Myocyte (in vitro differentiated cells): ENCODE results near the gene THADA. TPM values are rescaled to one million over a fixed set of nuclear protein-coding genes. Genes with fewer than 3 reads are reported as not detected.
A peak's percentile ranks its signal among the peaks of the same experiment; 100 is the strongest.
"Not testable (repeated sequence)": the region's sequence is repeated elsewhere in the genome, so short reads cannot be mapped to it uniquely, and the experiment has no call there.

Experiments used
- DNase-seq: peaks from one replicate; pipeline ENCODE4 v3.0.0-alpha.2; 2012; ENCODE audit warnings: low read depth
- total RNA-seq: library from RNA; depleted of rRNA; stranded (reverse); fragments of >200 nt; gene quantifications from 2 replicates; pipeline ENCODE4 v1.2.3, GENCODE V29; 2014

Gene THADA
- total RNA-seq, 1 donor from 2014 or later: 16.9 TPM

DNA sequence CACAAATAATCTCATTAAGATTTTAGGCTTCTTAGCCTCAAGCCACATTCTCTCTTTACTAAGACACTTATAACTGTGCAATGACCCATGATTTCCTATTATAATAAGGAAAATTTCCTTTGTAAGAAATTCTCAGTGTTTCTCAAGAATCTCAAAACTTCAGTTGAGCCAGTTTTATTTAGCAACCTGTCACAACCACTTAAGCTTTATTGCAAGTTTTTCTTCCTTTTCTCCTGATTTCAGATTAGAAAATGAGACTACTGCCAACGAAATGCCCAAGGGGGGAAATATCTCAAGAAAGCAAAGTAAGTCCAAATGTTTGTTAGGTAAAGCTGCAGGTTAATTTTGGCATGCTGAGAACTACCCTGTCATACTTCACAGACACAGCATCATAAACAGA lies 178.5 kb downstream of the THADA start:
- DNase-seq: no peak

DNA sequence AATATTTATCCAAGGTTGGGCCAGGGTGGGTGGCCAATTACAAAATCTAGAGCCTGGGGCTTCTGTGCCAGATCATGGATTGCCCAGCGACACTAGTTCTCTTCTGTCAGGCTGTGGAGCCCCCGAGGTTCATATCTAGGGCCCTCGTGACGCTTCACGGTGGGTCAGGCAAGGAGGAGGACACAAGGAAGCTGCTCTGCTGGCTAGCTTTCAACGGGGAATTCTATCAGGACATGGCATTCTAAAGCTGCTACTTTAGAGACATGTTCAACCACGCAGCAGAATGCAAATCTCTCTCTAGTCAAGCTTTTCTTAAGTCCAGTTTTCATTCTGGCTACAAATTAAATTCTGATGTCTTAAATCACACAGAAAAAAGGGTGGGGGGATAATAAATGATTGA lies 180.2 kb downstream of the THADA start:
- DNase-seq: no peak

DNA sequence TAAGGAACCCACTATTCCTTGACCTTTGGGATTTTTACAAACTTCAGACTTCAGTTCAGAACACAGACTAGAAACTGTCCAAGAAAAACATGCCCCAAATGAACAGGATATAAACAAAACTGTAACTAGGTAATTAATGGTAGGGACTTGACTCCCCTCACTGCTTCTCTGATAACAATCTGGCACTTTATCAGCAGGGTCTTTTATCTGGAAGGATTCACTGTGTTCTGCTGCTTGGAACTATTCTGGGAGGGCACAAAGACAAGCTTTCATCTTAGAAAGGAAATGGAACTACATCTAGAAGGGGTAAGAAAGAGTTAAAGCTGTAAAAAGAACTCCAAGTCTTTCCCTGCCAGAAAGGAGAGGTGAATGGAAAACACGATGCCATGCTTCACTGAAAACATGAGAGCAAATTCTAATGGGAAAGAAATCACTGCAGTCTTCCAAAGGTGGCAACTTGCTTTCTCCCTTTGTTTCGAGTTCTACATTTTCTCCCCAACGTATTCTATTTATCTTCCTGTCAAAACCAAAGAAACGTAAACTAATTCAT lies 181.2 kb downstream of the THADA start:
- DNase-seq: no peak

DNA sequence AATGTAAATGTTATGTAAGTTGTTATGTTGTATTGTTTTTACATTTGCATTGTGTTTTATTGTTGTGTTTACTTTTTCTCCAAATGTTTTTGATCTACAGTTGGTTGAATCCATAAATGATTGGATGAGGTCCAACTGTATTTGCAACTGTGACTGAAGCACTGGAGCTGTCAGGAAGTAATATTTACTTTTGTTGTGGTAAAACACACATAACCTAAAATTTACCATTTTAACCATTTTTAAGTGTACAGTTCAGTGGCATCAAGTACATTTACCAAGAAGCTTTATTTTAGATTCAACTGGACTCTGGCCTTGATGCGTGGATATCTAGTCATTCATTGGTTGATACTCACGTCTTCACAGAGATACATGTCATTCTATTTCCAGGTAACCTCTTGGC lies 181.8 kb downstream of the THADA start:
- no peak for DNase-seq

DNA sequence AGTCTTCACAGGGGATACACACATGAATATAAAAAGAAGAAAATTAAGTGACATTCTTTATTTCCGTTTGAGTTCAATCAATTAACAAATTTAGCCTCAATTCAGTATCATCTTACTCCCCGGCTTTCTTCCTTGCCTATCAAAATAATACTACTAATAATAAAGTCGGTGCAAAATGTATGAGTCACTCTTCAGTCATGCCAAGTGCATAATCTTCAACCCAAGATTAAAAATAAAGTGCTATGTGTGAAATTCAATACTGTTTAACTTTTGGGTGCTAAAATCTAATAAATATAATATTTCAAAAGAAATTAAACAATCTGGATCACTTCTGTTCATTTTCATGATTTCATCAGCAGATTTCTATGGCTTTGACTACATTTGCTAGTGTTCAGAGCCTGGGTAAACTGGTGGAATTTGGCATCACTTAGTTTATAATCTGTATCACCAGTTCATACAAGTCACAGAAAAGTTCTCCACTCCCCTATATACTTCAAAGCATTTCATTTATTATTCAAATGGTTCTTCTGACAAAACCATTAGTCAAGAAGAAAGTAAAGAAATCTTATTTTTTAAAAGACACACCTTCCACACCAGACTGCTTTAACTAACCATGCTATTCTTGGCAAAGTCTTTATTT lies 183.6 kb downstream of the THADA start:
- peak; percentile 49 for DNase-seq

DNA sequence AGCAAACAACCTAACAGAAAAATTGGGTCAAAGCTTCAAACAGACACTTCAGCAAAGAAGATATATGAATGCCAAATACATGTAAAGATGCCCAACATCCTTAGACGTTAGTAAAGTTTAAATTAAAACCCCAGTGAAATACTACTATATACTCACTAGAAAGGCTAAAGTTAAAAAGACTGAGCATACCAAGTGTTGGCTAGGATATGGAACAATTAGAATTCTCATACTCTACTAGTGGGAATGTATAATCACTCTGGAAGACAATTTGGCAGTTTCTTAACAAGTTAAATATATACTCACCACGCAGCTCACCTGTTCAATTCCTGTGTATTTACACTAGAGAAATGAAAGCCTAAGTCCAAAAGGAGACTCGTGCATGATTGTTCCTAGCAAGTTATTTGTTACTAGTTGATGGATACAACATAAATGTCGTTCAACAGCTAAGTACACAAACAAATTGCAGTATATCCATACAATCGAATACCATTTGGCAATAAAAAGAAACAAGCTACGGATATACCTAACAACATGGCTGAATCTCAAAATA lies 185.7 kb downstream of the THADA start:
- no peak for DNase-seq

DNA sequence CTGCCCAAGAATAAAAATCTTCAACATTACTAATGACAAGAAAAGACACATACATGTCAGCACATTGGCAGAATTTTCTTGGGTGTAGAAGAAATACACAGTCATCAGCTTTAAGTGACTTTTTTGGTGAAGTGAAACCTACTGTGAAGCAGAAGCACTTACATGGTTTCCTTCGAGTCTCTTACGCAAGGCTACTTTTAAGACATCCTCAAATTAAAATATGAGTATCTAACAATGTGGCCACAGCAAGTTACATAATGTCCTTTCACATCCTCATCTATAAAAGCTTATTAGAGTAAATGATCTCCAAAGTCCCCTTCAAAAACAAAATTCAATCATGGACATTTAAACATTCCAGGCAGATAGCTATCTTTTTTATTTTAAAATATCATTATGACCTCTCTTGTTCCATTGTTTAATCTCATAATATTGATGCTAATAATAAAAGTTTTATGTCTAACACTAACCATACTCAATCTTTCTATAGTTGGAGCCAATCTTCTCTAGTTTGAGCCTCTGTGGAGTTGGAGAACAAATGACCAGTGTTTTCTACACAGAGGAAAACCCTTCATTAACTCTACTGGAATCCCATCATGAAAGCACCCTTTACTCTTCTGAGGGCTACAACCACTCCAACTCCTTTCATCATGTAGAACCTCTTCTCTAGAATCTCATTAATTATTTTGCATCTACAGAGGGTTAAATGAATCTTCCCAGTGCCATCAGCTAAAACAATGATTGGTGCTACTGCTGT lies 187.3 kb downstream of the THADA start:
- DNase-seq: no peak

DNA sequence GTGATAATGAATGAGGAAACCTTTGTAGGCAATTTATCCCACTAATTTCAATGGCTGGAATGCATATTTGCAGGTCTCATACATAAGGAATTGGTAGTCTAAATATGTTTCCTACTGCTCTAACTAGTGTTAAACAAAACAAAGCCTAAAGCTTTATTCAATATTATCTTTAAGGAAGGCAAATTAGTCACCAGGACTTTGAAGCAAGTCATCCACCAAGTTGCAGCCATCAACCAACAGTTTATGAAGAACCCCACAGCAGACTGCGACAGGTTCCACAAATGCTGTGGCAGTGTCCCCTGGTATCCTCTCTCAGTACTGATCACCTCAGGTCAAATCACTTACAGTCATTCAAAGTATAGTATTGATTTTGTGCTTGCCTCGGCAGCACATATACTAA lies 187.9 kb downstream of the THADA start:
- no peak for DNase-seq

DNA sequence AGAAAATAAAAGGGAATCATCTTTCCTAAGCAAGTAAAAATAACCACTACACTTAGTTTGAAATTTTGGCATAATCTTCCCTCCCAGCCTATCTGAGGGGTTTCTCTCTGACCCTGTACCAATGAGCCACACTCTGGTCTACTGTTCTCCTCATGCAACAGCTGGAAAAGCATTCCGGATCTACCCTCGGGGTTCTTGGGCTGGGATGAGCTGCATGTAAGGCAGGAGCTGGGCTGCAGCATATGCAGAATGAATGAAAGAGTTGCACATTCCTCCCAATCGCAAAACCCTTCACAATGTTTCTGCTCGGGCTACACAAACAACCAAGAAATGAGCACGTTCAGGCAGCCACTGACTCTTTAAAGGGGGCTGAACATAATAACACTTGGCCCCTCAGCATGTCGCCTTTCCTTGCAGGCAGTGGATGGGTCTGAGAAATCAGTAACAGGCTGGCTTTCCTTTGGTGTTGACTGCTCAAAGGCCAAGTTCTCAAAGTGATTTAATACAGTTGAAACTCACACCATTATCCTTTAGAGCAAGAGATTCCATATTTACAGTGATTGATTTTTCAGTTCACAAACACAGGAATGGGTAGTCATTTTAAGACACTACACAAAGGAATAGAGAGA lies 189.1 kb downstream of the THADA start:
- DNase-seq: peak; percentile 31

DNA sequence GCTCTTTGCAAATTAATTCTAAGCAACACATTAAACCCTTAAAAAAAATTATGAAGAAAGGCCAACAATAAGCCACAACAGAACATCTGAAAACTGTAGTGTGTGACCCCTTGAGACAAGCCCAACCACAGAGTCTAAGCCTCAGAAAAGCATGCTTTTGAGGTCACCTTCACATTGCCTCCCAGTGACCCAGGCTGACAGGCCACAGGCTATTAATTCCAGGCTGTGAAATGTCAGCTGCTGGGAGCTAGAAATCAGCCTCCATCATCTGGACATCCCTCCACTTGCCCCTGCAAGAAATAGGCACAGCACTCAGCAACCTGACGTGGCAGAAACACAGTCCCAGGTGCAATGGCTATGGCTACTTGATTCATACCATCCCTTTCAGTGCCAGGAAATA lies 190.0 kb downstream of the THADA start:
- peak; percentile 74 for DNase-seq

DNA sequence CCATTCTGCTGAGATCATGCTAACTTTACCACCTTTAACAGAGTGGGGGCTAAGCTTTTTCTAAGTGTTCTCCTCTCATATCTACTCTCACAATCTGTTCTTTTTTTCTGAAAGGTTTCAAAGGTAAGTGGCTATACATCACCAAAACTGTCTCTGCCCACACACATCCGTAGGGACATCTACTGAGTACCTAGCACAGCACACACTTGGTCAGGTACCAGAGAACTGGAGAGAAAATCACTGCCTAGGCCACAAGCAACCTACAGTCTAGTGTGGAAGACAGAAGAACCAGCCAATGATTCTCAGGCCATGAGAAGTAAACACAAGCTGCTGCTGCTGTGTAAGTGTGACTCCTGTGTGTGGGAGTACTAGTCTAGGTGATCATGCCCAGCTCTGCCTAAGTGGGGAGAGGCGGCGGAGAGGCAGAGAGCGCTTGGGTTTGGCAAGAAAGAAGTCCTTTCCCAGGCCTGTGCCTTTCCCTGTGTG lies 193.3 kb downstream of the THADA start:
- no peak for DNase-seq

DNA sequence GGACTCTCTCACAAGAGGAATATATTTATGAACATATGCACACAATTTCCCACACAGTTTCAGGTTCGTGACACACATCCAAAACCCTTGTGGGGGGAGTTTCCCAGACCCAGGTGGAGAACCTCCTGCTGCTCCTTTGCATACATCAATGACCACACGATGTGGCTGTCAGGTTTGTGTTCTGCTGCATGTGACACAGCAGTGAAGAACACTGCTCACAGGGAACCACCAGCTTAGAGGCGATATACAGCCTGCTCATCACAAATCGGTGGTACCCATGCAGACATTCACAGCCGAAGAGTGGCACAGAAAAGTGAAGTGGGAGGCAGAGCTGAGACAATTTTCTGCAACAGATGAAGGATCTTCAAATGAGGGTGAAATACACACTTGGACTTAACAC lies 193.8 kb downstream of the THADA start:
- DNase-seq: no peak

DNA sequence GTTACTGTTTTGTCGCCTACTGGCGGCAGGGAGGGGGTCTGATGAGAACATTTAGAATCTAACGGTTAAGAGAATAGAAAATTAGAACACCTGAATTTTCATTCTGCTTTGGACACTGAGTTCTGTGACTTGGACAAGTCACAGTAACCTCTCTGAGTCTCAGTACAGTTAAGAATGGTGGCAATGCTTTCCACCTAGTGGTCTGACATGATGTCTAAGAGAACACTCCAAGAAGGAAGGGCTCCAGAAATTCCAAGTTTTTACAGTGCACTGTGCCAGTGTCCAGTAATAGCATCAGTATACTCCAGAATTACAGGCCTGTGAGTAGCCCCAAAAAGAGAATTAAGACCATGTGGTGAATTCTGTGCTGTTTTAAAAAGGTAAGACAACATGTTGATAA lies 195.3 kb downstream of the THADA start:
- no peak for DNase-seq

DNA sequence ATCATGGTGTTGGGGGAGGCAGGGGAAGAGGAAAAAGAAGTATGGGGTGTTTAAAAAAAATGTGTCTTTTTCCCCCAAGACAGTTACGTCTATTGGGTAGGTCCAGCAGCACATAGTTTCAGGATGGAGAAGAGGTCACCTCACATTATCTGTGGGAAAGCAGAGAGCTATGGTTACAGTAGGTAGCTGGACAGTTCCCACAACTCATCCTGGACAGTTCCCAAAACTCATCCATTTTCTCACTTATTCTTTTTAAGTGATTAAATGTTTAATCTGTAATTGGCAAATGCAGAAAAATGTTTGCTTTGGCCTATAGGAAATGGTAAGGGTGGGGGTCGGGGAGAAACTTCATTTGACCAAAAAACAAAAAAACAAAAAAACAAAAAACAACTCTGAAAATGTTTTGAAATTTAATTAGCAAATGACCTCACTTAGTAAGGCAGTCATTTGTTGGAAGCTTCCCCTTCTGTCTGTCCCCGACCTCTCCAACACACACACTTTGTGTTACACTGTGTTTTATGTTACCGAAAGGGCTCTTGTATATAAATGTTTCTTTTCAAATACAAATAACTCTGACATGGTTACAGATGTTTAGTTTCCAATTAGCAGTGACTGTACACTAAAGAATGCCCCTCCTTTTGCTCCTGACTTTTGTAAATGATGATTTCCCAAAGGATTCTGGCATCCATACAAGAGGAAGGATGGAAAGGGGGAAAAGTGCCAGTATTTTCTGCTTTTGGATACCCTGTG lies 196.1 kb downstream of the THADA start:
- DNase-seq: peak; percentile 39

DNA sequence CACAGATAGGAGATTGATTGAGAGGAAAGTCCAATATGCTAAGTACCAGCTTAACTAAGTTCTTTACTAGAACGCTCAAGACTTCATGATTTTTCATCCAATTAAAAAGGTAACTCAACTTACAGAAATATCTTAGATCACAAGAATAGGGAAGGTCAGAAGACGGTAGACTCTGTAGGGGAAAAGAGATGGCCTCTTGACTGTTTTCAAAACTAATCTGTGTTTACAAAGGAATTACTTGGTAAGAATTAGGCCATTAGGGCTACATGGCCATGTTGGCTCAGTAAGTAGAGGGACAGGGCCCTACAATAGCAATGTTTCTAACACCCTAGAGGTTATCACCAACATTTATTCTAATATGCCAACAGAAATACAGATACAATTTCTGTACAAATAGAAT lies 196.7 kb downstream of the THADA start:
- DNase-seq: no peak

DNA sequence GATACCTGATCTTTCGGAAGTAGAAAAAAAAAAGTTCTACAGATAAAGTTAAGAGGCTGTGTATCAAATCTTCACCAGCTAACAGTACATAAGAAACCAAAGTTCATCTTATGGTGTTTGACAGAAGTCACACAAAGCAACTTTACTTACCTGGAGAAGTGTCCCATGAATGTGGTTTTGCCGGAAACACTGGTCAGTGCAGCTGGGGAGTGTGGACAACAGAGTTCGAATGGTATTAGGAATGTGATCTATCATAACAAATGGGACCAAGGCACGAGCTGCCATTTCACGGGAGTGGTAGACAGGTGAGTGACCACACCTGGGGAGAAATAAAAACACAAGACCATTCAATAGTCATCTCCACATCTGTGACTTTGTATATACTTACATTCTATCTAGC lies 198.0 kb downstream of the THADA start:
- DNase-seq: no peak

DNA sequence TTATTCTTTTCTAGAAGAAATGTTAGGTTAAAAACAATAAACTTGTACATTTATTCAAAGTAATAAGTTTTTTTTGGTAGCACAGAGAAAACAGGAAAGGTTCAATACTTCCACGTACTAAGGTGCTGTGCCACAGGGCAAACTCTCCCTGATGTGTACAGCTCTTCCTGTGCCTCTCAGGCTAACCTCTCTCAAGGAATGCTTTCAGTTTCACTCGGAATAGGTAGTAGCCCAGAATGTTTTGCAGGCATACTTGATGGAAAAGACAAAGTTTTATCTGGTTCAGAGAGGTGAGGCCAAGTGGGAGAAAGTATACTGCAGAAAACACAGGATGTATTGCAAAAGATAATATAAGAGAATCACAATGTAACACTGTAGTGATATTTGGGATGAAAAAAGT lies 198.4 kb downstream of the THADA start:
- no peak for DNase-seq

DNA sequence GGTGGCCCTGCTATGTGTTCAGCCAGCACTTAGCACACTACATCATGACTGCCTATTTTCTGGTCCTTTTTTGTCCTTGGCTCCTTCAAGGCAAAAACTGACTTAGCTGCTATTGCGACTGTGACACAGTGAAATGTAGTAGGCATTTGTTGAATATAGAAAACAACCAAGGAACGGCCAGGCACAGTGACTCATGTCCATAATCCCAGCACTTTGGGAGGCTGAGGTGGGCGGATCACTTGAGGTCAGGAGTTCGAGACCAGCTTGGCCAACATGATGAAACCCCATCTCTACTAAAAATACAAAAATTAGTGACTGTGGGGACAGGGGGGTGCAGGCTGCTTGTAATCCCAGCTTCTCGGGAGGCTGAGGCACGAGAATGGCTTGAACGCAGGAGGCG lies 199.5 kb downstream of the THADA start:
- DNase-seq: not testable (repeated sequence)

DNA sequence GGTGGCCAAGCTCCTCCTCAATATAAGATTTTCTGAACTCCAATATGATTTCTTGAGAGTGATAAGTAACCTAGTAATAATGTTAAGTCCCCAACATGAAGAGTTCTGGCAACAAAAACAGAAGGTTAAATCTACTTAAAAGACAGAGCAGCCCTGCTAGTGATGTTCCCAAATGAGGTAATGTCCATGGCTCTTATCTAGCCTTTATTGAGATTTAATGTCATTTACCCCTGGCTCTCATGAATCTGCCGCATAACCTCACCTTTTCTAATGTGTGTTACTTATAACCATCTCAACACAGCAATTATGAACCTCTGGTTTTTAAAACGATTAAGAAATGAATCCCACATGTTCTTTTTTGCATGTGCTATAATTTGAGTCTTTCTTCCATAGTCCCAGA lies 201.9 kb downstream of the THADA start:
- no peak for DNase-seq

DNA sequence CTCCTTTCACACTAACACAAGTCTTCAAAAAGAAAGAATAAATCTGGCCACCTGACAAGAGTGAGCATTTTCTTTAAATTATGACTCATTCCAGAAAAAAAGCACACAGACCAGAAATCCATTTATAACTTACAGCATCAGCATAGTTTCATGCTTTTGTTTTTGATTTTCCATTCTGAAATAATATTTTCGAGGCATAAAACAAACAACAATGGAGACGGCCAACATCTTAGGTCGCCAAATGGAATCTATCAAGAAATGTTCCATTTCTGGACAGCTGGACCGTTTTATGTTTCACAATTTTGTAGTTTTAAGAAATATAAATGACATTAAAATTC lies 204.0 kb downstream of the THADA start:
- peak; percentile 32 for DNase-seq

DNA sequence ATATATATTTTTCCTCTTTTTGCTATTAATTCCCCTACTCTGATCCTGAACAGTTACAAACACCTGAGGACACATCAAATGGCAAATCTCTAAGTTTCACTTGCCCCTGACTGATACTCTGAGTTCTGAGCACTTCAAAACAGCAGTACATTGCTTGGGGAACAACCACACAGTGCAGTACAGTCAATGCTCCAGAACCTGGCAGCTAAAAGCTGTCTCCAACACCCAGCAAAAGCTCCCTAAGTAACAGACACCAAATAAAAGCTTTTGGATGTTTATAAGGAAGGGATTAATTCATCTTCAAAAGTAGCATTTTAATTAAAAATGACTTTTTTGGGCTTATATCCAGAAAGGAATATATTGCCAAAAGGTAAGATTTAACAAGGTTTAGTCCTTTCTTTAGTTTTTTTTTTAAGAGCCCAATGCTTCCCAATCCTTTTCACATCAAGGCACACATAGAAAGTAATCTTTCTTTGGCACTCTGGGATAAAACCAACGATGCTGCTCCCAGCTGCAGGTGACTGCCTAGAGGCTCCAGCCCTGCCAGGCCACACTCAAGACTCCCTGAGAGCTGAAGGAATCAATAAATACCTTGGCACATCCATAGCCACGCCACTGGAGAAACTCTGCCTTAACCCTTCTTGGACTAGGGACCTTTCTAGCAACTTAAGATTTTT lies 204.5 kb downstream of the THADA start:
- DNase-seq: no peak
